Left forelimb (tissue), 1 donor: ENCODE measurements around the gene GPR151.
"Not testable (repeated sequence)": the region's sequence is repeated elsewhere in the genome, so short reads cannot be mapped to it uniquely, and the experiment has no call there.

Source experiments
- DNase-seq: peaks from one replicate; pipeline ENCODE4 v3.0.0-alpha.2; 2018; ENCODE audit warnings: low spot score

GPR151 gene

DNA sequence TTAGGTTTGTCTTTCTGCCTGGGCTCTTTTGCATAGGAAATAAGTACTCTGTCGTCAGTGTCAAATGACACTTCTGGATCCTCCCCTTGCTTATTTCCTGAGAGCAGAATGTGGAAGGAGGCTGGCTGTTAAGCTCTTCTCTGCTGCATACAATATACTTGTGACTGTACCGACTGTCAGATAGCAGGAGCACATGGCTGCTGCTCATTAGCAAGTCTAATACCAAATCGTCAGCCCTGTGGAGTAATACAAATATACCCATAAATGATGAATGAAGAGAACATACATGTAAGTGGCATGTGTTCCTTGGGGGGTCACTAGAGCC, at the start of gene GPR151:
GPR151 (minus strand) TSS at position 40 of the 325 bp plus-strand sequence. CDS start 77 bp downstream, outside the sequence.
- no peak for DNase-seq

DNA sequence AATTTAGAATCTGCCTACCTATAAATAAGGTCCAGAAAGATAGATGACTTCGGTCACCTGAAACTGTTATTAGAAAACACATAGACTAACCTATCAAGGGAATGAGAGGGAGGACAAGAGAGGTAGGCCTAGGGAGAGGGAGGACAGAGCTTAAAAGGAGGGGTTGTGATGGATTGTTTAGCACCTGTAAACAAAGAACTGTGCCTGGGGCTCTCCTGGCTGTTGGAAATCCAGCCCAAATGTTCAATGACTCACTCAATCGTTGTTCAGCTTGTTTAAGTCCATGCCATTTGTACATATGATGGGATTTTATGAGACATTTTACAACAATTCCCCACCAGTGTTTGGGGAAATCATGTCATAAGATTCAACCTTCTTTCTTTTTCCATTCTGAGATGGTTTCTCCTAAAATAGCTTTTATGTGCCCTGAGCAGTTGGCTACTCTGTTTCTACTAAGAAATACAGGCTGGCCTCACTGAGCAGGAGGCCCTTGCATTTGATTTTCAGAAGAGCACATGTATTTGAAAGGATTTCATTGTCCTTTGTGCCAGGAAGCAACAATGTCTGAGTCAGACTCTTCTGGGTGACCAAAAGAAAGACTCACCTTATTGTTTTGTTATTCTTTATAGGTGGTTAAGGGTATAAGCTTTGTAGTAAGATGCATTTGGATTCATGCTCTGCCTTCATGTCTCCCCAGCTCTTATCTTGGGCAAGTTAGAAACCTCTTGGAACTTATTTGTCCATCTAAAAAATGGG, 48.2 kb upstream of the GPR151 start:
- DNase-seq: no peak

DNA sequence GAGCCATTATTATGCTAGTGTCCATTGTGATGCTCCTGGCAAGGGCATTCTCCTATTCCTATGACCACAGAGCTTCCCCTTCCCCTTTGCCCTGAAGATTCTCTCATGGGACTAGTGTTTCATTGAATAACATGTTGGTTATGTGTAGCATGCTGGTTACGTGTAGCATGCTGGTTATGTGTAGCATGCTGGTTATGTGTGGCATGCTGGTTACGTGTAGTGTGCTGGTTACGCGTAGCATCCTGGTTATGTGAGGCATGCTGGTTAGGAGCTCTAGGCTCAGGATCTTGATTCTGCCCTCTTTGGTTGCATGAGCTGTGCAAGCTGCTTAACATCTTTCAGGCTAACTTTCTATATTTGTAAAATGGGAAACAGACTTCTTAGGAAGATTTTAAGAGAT, 46.5 kb upstream of the GPR151 start:
- no peak for DNase-seq

DNA sequence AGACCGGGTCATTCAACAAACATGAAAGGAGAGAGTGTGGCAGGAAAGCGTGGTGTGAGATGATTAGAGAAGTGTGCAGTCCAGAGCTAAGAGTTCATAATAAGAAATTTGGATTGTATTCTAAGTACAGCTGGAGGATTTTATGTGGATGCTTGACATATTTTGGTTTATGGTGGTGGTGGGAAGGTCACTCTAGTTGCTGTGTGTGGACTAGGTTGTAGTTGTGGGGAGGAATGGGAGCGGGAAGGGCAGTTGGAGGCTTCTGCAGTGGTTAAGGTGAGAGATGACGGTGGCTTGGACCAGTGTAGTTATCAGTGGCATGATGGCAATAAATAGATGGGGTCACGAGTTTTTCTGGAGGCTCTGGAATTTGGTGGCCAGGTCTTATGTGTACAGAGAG, 45.7 kb upstream of the GPR151 start:
- no peak for DNase-seq

DNA sequence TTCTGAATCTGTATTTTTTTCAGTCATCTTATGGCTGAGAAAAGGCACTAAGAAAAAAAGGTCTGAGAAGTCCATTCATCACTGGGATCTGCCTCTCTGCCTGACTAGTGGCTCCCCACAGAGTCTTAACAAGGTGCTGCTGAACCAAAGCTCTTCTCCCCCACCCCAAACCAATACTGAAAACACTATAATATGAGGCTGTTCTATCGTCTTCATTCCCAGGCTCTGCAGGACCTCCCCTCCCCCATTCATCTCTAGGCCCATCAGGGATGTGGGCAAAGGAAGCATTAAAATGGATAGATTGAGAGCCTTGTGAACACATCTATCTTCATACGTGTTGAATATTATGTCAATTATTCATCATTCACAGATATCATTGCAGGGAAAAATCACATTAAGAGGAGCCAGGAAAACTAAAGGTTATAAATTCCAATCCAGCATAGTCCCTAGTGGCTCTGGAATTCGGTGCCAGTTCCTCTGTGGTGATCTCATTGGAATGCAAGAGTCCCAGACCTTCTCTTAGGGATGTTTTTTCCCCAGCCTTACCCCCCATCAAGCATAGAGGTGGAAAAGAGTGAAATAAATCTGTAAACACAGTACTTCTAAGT, 44.3 kb upstream of the GPR151 start:
- no peak for DNase-seq

DNA sequence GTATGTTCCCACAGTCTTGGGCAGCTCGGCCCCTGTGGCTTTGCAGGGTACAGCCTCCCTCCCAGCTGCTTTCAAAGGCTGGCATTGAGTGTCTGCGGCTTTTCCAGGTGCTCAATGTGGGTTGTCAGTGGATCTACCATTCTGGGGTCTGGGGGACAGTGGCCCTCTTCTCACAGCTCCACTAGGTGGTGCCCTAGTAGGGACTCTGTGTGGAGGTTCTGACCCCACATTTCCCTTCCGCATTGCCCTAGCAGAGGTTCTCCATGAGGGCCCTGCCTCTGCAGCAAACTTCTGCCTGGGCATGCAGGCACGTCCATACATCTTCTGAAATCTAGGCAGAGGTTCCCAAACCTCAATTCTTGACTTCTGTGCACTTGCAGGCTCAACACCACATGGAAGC, 40.9 kb upstream of the GPR151 start:
- not testable (repeated sequence) for DNase-seq

DNA sequence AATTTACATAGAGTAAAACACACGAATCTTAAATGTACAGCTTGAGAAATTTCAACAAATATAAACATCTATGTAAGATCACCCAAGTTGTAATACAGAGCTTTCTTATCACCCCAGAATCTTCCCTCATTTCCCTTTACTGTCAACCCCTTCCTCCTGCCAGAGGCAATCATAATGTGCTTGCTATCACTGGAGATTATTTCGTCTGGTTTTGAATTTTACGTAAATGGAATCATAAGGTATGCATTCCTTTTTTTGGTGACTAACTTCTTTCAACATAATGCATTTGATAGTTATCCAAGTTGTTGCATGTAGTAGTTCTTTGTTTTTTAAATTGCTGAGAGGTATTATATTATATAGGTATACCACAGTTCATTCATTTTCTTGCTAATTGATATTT, 37.5 kb upstream of the GPR151 start:
- no peak for DNase-seq

DNA sequence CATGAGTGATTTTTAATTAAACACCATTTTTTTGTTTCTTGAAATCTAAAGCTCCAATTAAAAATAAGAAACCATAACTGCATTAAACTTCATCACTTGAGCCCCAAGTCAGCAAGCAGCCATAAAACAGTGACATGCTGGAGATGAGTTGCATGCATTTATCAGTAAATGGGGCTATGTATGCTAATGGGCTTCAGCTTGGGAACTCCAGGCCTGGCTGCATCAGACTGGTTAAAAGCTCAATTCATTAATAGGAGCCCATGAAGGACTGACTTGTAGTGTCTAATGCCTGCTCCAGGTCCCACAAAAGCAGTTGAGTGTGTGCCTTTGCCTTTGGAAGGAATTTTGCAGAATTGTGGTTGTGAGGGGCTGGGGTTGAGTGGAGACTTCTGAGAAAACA, 33.6 kb upstream of the GPR151 start:
- no peak for DNase-seq

DNA sequence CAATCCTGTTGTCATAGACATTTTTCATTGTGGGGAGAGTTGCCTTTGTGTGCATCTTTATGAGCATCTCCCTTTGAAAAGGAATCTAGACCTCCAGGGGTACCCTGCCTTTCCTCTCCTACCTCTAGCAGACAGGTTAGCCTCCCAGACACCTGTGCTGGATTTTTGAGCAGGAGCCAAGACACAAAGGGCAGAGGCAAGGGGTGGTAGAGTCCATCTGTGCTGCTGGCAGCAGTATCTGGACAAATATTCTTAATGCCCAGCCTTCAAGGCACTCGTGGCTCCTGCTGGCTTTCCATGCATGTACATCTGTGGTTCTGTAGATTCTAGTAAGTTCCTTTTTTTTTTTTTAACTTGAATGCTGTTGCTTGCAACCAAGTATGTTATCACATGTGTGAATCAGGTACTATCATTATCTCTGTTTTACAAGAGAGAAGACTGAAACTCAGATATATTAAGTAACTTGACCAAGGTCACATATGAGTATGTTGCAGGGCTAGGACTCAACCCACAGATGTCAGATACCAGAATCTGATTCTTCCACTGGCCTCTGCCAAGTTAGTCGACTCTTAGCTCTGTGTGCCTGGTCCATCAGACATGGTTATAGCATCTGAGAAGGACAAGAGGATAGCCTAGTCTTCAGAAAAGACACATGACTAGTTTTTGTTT, 32.9 kb upstream of the GPR151 start:
- no peak for DNase-seq

DNA sequence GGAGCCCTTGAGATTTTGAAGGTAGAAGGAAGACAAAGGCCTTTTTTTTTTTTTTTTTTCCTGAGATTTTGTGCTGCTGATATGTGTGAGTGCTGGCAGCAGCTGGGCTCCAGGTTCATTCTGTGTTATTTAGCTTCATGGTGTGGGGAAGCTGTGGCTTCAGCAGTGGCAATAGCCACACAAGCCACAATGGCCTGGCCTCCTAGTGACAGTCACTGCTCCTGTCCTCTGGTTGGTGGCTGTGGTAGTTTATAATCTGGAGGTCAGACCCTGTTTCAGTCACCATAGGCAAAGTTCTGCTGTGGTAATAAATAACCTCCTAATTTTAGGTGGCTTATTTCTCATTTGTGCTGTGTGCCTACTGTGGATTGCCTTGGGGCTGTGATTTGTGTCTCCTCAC, 28.2 kb upstream of the GPR151 start:
- no peak for DNase-seq

DNA sequence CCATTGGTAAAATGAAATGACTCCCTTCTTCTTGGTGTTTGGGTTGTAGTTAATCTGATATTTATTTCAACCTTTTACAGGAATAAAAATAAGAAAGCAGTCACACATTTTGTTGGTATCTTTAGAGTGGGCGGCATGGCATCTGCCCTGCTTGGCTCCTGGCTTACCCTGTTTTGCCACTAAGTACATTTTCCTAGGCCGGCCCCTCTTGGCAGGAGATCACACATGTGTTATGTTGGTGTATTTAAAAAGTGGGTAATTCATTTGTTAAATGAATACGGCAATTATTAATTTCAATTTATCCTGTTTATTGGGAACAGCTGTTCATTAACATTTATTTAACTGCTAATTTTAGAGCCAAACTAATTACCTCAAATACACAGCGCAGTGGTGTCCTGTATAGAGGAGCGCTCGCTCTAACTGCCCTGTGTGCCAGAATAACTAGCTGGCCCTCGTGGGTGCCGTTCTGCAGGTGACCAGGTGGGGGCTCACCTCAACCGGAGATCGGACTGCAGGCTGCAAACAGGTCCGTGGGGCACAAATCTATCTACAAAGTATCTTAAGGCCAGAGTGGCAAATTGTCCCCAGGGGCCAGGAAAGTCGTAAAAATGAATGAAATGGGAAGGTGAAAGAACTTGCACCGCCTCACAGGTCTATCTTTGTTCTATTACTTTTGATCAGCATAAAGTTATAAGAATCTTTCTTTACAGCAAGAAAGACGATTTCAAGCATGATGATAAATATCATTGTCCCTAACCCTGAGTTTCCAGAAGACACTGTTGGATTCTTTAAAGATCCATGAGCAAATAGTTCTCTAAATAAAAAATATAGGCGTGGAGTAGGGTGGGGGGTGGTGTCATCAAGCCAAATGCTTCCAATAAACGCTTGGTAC, 26.2 kb upstream of the GPR151 start:
- peak; percentile 69 for DNase-seq

DNA sequence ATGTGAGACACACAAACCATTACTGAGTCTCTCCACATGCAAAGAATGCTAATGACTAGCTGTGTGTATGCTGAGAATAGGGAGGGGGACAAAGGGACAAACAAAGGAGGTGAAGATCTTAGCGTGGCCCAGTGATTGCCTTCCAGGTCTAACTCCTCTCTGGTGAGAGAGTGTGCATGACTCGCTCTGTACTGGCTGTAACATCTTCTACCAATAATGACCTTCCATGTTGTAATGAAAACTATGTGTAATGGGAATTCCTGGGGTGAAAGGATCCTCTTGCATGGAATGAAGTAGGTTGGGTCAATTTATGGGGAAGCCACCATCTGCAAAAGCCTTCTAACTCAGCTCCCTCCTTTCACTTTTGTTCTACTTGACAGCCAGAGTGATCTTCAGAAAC, 24.4 kb upstream of the GPR151 start:
- DNase-seq: no peak

DNA sequence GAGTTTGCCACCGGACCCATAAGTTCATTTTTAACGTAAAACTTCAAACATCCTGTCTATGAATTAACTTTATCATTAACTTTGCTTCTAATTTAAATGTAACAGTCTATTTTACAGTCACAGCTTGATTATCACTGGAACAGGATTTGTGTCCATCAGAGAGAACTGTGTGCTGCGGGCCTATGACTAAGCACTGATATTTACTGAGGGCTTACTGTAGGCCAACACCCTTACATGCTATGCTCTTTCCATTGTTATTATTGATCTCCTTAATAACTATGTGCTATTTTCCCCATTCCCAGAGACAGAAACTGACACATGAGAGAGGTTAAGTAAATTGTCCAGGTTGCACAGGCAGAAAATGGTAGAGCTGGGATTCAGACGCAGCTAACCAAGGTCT, 24.0 kb upstream of the GPR151 start:
- DNase-seq: no peak

DNA sequence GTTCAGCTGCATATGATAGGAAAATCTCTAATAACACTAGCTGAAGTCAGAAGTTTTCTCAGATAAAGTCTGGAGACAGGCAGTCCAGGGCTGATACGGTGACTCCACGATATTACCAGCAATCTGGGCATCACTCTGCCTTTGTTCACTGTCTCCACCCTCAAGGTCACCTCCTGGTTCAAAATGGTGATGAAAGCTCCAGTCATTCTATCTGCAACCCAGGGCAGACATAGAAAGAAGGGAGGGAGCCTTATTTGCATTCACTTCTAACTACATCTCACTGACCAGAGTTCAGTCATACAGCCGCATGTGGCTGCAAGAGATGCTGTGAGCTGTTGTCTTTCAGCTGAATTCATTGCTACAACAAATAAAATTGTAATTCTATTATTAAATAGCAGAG, 22.4 kb upstream of the GPR151 start:
- no peak for DNase-seq

DNA sequence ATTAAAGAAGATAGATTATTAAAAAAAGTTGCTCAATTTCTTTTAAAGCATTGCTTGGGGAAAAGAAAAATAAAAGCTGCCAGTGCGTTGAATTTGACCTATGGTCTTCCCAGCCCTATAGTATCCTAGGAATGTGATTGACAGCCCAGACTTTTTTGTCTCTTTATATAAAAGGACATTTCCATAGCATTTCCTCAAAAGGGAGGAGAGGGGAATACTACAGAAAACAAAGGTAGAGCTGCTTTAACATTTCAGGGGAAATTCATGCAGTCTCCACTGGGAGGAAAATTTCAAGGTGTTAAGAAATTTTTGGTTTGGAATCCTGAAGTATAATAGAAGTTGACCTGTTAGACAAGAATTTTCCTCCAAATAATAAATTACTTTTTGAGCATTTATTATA, 17.9 kb upstream of the GPR151 start:
- no peak for DNase-seq

DNA sequence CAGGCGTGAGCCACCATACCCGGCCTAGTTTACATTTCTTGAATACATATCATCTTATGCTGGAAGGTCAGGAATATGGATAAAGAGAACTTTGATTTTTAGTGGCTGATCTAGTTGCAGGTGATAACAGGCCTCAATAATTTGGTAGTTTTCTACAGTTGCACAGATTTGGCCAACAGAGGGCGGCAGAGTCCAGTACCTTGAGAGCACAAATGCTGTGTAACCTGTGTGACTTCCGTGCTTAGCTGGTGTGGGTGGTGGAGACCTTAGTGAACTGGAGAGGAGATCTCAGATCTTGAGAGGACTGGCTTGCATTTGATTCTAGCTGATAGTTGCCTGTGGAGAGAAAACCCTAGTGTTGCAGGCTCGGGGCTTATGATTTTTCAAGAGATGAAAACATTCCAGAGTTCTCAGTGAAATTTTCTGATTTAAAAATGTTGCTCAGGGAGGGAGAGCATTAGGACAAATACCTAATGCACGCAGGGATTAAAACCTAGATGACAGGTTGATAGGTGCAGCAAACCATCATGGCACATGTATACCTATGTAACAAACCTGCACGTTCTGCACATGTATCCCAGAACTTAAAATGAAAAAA, 17.4 kb upstream of the GPR151 start:
- no peak for DNase-seq

DNA sequence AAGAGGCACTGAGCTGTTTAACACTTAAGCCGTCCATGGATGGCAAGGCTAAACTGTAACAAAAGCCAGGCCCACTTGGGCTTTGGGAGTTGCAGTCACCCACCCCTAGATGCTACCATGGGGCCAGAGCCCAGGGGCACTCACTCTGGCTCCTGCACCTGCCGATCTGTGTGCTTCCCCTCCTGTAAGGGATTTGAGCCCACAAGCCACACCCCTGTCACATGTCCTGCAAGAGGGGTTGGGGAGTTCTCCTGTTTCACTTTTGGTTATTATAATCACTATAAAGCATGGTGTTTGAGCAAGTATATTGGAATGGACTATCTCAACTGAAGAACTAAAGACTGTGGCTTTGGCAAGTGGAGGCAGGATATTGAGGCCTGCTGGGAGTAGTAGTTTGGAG, 14.0 kb upstream of the GPR151 start:
- no peak for DNase-seq

DNA sequence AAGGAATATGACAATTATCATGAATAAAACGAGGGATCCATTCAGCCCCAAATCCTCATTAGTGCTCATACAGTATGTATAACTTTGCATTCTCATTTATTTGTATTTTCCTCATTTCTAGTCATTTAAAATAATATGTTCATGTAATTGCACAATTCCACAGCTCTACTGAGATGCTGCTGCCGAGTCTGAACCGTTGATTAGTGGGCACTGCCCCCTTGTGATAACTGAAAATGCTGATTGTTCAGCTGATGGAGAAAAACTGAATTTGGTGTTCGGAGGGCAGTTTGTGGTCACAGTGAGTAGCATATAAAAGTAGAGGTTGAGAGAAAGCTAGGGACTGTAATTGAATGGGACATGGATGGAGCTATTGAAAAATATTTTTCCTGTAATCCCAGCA, 12.2 kb upstream of the GPR151 start:
- no peak for DNase-seq

DNA sequence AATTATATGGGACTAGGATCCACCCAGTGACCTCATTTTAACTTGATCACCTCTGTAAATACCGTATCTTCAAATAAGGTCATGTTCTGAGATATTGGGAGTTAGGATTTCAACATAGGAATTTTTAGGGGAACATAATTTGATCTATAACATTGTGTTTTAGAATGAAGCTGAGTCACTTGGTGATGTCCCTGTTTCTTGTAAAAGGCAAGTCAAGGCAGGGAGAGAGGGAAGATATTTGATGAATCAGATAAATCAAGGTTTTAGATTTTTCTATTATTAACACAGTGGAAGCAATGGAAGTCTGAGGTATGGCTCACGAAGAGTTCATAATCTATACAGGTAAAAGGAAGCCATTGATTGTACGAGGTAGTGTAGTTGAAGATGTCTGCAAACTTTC, 11.8 kb upstream of the GPR151 start:
- no peak for DNase-seq

DNA sequence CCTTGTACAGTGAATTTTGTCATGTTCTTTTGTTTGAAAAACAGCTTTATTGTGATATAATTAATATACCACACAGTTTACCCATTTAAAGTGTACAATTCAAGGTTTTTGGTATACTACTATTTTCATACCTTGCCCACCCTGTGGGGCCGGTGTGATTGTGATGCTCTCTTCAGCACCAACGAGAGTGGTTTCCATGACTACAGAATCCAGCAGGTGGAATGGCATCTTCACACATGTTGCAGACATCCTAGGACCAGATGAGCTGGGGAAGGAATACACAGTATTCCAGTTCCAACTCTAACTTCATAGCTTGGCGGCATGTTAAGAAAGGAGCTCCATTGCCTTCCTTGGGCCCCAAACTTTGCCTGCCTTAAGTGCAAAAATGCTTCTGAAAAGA, 7.7 kb upstream of the GPR151 start:
- no peak for DNase-seq

DNA sequence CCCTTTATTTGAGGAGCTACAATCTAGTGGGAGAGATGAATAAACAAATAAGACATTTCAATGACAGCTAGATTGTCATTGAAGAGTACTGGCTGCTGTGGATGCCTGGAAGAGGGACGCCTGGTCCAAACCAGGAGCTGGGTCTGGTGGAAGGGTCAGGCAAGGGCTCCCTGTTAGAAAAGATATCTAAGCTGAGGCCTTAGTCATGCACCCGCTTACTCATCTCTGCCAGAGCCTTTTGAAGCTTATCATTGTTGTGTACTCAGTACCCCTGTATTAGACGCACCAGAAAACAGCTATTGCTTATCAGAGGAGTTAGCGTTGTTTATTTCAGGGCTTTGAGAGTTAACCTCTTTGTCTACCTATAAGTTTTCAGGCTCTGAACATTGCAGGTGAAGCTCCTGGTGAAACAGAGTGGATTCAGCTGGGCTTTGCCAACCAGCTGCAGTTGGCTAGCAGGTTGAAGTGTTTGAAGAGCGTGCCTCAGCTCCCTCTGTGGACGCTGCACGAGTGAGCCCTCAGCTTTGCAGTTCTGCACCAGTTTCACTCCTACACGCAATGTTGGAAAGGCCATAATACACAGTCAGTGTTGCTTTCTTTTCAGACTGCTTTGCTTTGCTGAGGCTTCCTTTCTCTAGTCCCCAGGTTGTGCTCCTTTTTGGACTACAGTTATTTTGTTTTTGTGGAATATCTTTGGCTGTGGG, 5.6 kb upstream of the GPR151 start:
- DNase-seq: no peak

DNA sequence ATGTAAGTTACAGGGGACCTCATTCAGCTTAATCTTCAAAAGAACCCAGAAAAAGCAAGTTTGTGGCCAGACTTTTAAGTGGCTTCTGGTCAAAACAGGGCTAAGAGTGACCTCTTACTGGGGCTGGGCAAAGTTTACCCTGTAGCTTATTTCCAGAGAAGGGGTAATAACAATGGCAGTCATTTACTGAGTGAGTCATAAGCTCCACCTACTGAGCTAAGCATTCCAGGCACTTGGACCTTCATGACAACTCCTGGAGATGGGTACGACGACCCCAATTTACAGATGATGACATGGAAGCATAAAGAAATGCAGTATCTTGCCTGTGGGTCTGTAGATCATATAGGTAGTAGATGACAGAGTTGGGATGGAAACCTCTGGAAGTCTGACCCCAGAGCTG, 4.7 kb upstream of the GPR151 start:
- DNase-seq: no peak
